CD4-positive, alpha-beta T cell treated with Interferon gamma for 1 hour (primary cell): ENCODE data around the gene S100A14.
"Not testable (repeated sequence)": the region's sequence is repeated elsewhere in the genome, so short reads cannot be mapped to it uniquely, and the experiment has no call there.

ENCODE experiments used
- DNase-seq: peaks from one replicate; pipeline ENCODE4 v3.0.0-alpha.2; 2020

S100A14 gene

GRCh38 chr1:153614189-153614900, 1.8 kb downstream of the S100A14 start:
- DNase-seq = no peak

- no peak for DNase-seq
Measured at GRCh38 chr1:153613406-153613805, 2.7 kb downstream of the S100A14 start.

GRCh38 chr1:153612755-153613331, 3.3 kb downstream of the S100A14 start, which contains the start of gene S100A16:
Gene S100A16 (minus strand): TSS chr1:153613137. CDS start chr1:153608151, 4,986 bp downstream.
- no peak for DNase-seq

- no peak for DNase-seq
Measured at GRCh38 chr1:153612111-153612754, 3.9 kb downstream of the S100A14 start.

- no peak for DNase-seq
Measured at GRCh38 chr1:153611356-153611755, 4.8 kb downstream of the S100A14 start.

GRCh38 chr1:153610811-153611301, 5.3 kb downstream of the S100A14 start:
- DNase-seq = no peak

GRCh38 chr1:153610334-153610733, 5.8 kb downstream of the S100A14 start:
- DNase-seq = no peak

GRCh38 chr1:153609585-153609907, 6.6 kb downstream of the S100A14 start:
- DNase-seq = no peak

GRCh38 chr1:153608742-153609584, 7.2 kb downstream of the S100A14 start:
- no peak for DNase-seq

GRCh38 chr1:153608089-153608682, 7.9 kb downstream of the S100A14 start:
- DNase-seq = no peak

GRCh38 chr1:153607381-153607780, 8.7 kb downstream of the S100A14 start:
- no peak for DNase-seq

- no peak for DNase-seq
Measured at GRCh38 chr1:153606194-153606593, 9.9 kb downstream of the S100A14 start.

GRCh38 chr1:153602749-153603148, 13.4 kb downstream of the S100A14 start:
- DNase-seq = no peak

- no peak for DNase-seq
Measured at GRCh38 chr1:153599847-153600246, 16.3 kb downstream of the S100A14 start.

GRCh38 chr1:153598309-153599172, 17.6 kb downstream of the S100A14 start:
- peak; percentile 74 for DNase-seq

GRCh38 chr1:153597206-153597605, 18.9 kb downstream of the S100A14 start:
- DNase-seq = no peak

GRCh38 chr1:153592748-153593147, 23.4 kb downstream of the S100A14 start:
- DNase-seq = no peak

- DNase-seq = no peak
Measured at GRCh38 chr1:153588482-153588881, 27.6 kb downstream of the S100A14 start.

- DNase-seq = not testable (repeated sequence)
Measured at GRCh38 chr1:153588033-153588432, 28.1 kb downstream of the S100A14 start.

GRCh38 chr1:153587314-153587713, 28.8 kb downstream of the S100A14 start:
- DNase-seq = no peak

GRCh38 chr1:153586347-153586746, 29.8 kb downstream of the S100A14 start:
- no peak for DNase-seq

GRCh38 chr1:153585006-153585405, 31.1 kb downstream of the S100A14 start:
- no peak for DNase-seq
